ENCODE data around the gene SLC9A1. TPM values are rescaled to one million over a fixed set of nuclear protein-coding genes. Genes with fewer than 3 reads are reported as not detected.
A peak's percentile ranks its signal among the peaks of the same experiment; 100 is the strongest.

SLC9A1 gene
- total RNA-seq, 2 experiments from 2014 or later = 16.0 to 17.8 TPM

- no peak overlapping the region for H3K27ac Mint-ChIP-seq
- intact Hi-C loops (cut with micrococcal nuclease) = no loop called here
- peaks cover 9% of the 10 kb centered on the region for H3K36me3 Mint-ChIP-seq
- DNase-seq = no peak
- no peak overlapping the region for H3K4me3 Mint-ChIP-seq
- no peaks in the 10 kb centered on the region for H3K27me3 Mint-ChIP-seq
- POLR2A ChIA-PET = interaction anchor here (1.4 to 1.6 kb wide), 2 partner anchors 21 to 40 kb away, joined by 5 to 6 read pairs; partner anchors contain the start of gene SLC9A1
- H3K9me3 Mint-ChIP-seq = no peaks in the 10 kb centered on the region
- CTCF ChIA-PET = interaction anchor here (1.0 to 4.3 kb wide), 9 partner anchors 10 to 243 kb away, joined by 3 to 16 read pairs (median 4); partner anchors contain the start of gene SLC9A1
- peaks cover 39% of the 10 kb centered on the region for H3K4me1 Mint-ChIP-seq (ENCODE audit: low read depth)
Observed at GRCh38 chr1:27114546-27114945, 40.4 kb downstream of the SLC9A1 start.

DNA sequence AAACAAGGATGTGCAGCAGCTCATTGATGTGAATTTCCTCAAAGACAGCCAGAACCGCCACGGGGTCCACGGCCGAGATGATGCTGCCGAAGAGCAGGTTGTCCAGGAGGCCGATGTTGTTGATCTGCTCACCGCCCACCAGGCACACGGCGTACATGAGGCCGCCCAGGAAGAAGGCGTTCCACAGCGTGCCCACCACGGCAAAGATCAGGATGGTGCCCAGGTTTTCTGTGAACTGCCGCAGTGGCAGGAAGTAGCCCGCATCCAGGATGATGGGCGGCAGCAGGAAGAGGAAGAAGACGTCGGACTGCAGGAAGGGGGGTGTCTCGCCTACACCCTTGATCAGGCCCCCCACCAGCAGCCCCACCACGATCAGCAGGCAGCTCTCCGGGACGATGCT is 41.1 kb downstream of the SLC9A1 start:
- ChIA-PET POLR2A (interaction anchor here (2.9 kb wide), 1 partner anchor 41 kb away, joined by 22 read pairs; the partner anchor contains the start of gene SLC9A1), CTCF (interaction anchor here (1.3 to 4.3 kb wide), 6 partner anchors 10 to 183 kb away, joined by 3 to 27 read pairs (median 10); partner anchors contain the start of gene SLC9A1)
- intact Hi-C loops (cut with micrococcal nuclease) = loop anchor here (2.0 kb wide), 1 partner anchor 25 kb away; no protein-coding TSS in a partner anchor
- Mint-ChIP-seq H3K27ac (peak overlapping the region; percentile 29), H3K9me3 (no peaks in the 10 kb centered on the region), H3K4me1 (ENCODE audit: low read depth) (peaks cover 41% of the 10 kb centered on the region), H3K27me3 (no peaks in the 10 kb centered on the region), H3K36me3 (peaks cover 11% of the 10 kb centered on the region), H3K4me3 (no peak overlapping the region)
- no peak for DNase-seq

DNA sequence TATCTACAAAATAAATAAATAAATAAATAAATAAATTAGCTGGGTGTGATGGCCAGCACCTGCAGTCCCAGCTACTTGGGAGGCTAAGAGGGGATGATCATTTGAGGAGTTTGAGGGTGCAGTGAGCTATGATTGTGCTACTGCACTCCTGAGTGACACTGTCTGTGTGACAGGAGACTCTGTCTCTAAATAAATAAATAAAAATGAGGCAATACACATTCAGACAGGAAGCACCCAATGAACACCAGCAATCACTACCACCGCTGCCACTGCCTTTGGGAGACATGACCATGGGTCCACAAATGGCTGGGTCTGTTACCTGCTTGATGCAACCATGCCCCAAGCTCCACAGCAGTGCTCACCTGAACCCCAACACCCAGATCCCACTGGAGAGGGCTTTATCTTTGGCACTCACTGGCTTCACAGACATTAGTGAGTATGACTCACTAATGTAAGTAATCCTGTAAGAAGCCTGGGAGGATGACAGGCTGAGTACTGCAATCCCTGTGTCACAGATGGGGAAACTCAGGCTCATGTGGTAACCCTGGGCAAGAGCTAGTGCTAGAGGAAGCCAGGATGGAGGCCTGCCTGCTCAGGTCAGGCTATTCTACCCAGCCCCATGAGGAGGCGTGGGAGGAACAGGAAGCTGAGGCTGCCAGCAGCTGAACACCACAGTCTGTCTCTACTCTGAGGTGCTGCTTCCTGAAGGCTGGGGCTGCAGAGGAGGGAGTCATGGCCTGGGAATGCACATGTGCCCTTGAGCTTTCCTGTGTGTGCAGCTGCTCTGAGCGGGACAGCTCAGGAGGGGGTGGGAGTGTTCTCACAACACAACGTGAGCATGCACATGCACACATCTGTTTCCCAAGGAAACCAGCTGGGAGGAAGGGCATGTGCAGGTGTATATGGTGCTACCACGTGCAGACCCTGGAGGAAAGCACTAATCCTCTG is 43.0 kb downstream of the SLC9A1 start:
- H3K9me3 Mint-ChIP-seq = no peaks in the 10 kb centered on the region
- peak overlapping the region; percentile 83 for H3K27ac Mint-ChIP-seq
- CTCF ChIA-PET = interaction anchor here (0.6 to 4.3 kb wide), 16 partner anchors 10 to 188 kb away, joined by 3 to 27 read pairs (median 4); partner anchors contain the start of gene SLC9A1
- intact Hi-C loops (cut with micrococcal nuclease) = loop anchor here (1.0 to 2.0 kb wide), 2 partner anchors 27 to 43 kb away; partner anchors contain the start of gene SLC9A1
- POLR2A ChIA-PET = interaction anchor here (0.5 to 2.9 kb wide), 5 partner anchors 25 to 1609 kb away, joined by 3 to 22 read pairs (median 5); partner anchors contain the start of gene SLC9A1
- H3K27me3 Mint-ChIP-seq = no peaks in the 10 kb centered on the region
- no peak overlapping the region for H3K4me3 Mint-ChIP-seq
- H3K4me1 Mint-ChIP-seq (ENCODE audit: low read depth) = peaks cover 40% of the 10 kb centered on the region
- DNase-seq = peak; percentile 89
- peaks cover 11% of the 10 kb centered on the region for H3K36me3 Mint-ChIP-seq

GRCh38 chr1:27109103-27109822 is 45.7 kb downstream of the SLC9A1 start:
- Mint-ChIP-seq H3K36me3 (peaks cover 12% of the 10 kb centered on the region), H3K4me1 (ENCODE audit: low read depth) (peaks cover 35% of the 10 kb centered on the region), H3K27ac (no peak overlapping the region), H3K9me3 (no peaks in the 10 kb centered on the region), H3K4me3 (no peak overlapping the region), H3K27me3 (no peaks in the 10 kb centered on the region)
- DNase-seq = peak; percentile 61
- intact Hi-C loops (cut with micrococcal nuclease) = no loop called here
- POLR2A ChIA-PET = no interaction called here
- CTCF ChIA-PET = interaction anchor here (0.7 to 1.7 kb wide), 6 partner anchors 11 to 174 kb away, joined by 3 to 6 read pairs (median 4); partner anchors contain the start of gene SLC9A1

GRCh38 chr1:27108588-27108987 is 46.3 kb downstream of the SLC9A1 start:
- ChIA-PET CTCF (interaction anchor here (1.2 to 1.6 kb wide), 3 partner anchors 32 to 175 kb away, joined by 4 to 6 read pairs (median 5); no protein-coding TSS in a partner anchor), POLR2A (no interaction called here)
- Mint-ChIP-seq H3K4me3 (no peak overlapping the region), H3K4me1 (ENCODE audit: low read depth) (peaks cover 28% of the 10 kb centered on the region), H3K36me3 (peaks cover 12% of the 10 kb centered on the region), H3K27ac (no peak overlapping the region), H3K27me3 (no peaks in the 10 kb centered on the region), H3K9me3 (no peaks in the 10 kb centered on the region)
- intact Hi-C loops (cut with micrococcal nuclease) = no loop called here
- DNase-seq = no peak

DNA sequence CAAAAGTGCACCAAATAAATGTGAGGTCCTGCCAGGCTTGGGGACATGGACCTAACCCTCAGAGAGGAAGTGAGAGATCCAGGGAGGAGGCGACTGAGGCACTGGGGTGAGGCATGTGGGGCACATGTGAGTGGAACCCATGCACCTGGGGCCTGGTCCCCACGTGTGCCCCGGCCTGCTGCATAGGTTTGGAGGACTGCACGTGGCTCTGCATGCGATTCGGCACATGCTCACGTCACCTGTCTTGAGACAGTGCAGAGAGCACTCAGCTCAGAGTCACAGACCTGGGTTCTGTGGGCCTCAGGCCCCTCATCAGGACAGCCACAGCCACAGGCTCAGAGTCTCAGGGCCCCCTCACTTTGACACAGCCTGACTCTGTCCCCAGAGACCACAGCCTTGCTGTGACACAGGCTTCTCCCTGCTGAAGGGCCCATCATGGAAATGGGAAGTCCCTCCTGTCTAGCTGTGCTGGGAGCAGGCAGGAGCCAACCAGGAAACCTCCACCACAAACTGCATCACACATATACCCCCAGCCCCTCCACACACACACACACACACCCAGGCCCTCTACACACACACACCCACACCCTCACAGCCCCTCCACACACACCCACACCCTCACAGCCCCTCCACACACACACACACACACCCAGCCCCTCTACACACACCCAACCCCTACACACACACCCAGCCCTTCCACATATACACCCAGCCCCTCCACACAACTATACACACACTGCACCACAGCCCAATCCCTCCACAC is 48.2 kb downstream of the SLC9A1 start:
- intact Hi-C loops (cut with micrococcal nuclease) = no loop called here
- ChIA-PET CTCF (no interaction called here), POLR2A (interaction anchor here (1.3 kb wide), 1 partner anchor 48 kb away, joined by 5 read pairs; the partner anchor contains the start of gene SLC9A1)
- Mint-ChIP-seq H3K4me1 (ENCODE audit: low read depth) (peaks cover 12% of the 10 kb centered on the region), H3K4me3 (no peak overlapping the region), H3K27me3 (no peaks in the 10 kb centered on the region), H3K36me3 (peaks cover 11% of the 10 kb centered on the region), H3K27ac (peak overlapping the region; percentile 45), H3K9me3 (no peaks in the 10 kb centered on the region)
- DNase-seq = no peak

- intact Hi-C loops (cut with micrococcal nuclease) = no loop called here
- H3K36me3 Mint-ChIP-seq = peaks cover 11% of the 10 kb centered on the region
- H3K27me3 Mint-ChIP-seq = no peaks in the 10 kb centered on the region
- POLR2A ChIA-PET = no interaction called here
- H3K4me3 Mint-ChIP-seq = no peak overlapping the region
- no peak for DNase-seq
- H3K27ac Mint-ChIP-seq = no peak overlapping the region
- H3K9me3 Mint-ChIP-seq = no peaks in the 10 kb centered on the region
- CTCF ChIA-PET = interaction anchor here (1.1 to 14.6 kb wide), 4 partner anchors 59 to 194 kb away, joined by 4 to 366 read pairs (median 60); no protein-coding TSS in a partner anchor
- H3K4me1 Mint-ChIP-seq (ENCODE audit: low read depth) = peaks cover 10% of the 10 kb centered on the region
Observed at GRCh38 chr1:27105018-27105417, 49.9 kb downstream of the SLC9A1 start.

GRCh38 chr1:27103498-27103897 is 51.4 kb downstream of the SLC9A1 start:
- CTCF ChIA-PET = interaction anchor here (1.0 to 14.6 kb wide), 16 partner anchors 8 to 546 kb away, joined by 3 to 366 read pairs (median 6); partner anchors contain the start of gene SLC9A1
- DNase-seq = no peak
- no peak overlapping the region for H3K4me3 Mint-ChIP-seq
- intact Hi-C loops (cut with micrococcal nuclease) = loop anchor here (1.0 kb wide), 1 partner anchor 181 kb away; no protein-coding TSS in a partner anchor
- peaks cover 8% of the 10 kb centered on the region for H3K36me3 Mint-ChIP-seq
- peaks cover 15% of the 10 kb centered on the region for H3K4me1 Mint-ChIP-seq (ENCODE audit: low read depth)
- no peaks in the 10 kb centered on the region for H3K9me3 Mint-ChIP-seq
- H3K27ac Mint-ChIP-seq = no peak overlapping the region
- POLR2A ChIA-PET = no interaction called here
- no peaks in the 10 kb centered on the region for H3K27me3 Mint-ChIP-seq

- no peak overlapping the region for H3K27ac Mint-ChIP-seq
- ChIA-PET CTCF (interaction anchor here (0.6 to 14.6 kb wide), 36 partner anchors 9 to 547 kb away, joined by 3 to 366 read pairs (median 4); partner anchors contain the start of gene SLC9A1), POLR2A (no interaction called here)
- H3K9me3 Mint-ChIP-seq = no peaks in the 10 kb centered on the region
- DNase-seq = peak; percentile 87
- intact Hi-C loops (cut with micrococcal nuclease) = loop anchor here (1.0 kb wide), 2 partner anchors 95 to 181 kb away; no protein-coding TSS in a partner anchor
- peaks cover 15% of the 10 kb centered on the region for H3K4me1 Mint-ChIP-seq (ENCODE audit: low read depth)
- H3K36me3 Mint-ChIP-seq = peaks cover 8% of the 10 kb centered on the region
- H3K4me3 Mint-ChIP-seq = no peak overlapping the region
- no peaks in the 10 kb centered on the region for H3K27me3 Mint-ChIP-seq
Observed at GRCh38 chr1:27102707-27103468, 52.0 kb downstream of the SLC9A1 start.

DNA sequence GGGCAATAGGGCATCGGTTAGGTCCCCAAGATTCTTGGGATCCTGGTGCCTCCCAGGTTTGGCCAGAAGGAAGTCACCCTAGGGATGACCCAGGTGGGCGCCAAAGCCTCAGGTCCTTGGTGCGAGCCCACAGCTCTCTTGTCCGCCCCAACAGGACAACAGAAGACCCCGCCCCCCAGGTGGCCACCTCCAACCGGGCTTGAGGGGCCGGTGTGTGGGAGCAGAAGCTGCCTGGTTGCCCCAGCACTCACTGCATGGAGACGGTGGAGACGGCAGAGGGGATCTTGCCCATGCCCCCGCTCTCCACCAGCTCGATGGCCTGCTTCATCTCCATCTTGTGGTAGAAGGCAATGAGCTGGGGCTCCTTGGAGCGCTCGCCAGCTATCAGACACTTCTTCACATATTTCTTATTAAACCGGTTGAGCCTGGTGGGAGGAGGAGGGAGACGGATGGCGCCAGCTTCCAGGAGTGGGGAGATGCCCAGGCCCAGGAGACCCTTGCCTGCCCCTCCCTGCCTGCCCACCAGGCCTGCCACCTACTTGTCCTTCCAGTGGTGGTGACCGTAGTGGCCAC is 52.7 kb downstream of the SLC9A1 start:
- Mint-ChIP-seq H3K36me3 (peaks cover 8% of the 10 kb centered on the region), H3K4me3 (no peak overlapping the region), H3K4me1 (ENCODE audit: low read depth) (peaks cover 15% of the 10 kb centered on the region), H3K27ac (no peak overlapping the region), H3K27me3 (no peaks in the 10 kb centered on the region), H3K9me3 (no peaks in the 10 kb centered on the region)
- DNase-seq = no peak
- ChIA-PET POLR2A (no interaction called here), CTCF (interaction anchor here (0.6 to 14.6 kb wide), 35 partner anchors 8 to 548 kb away, joined by 3 to 366 read pairs (median 4); partner anchors contain the start of gene SLC9A1)
- intact Hi-C loops (cut with micrococcal nuclease) = loop anchor here (1.0 kb wide), 1 partner anchor 96 kb away; no protein-coding TSS in a partner anchor
